HepG2 (cell line): Measurements from ENCODE around the gene INSYN2B. TPM values are rescaled to one million over a fixed set of nuclear protein-coding genes. Genes with fewer than 3 reads are reported as not detected.

Source experiments
- ATAC-seq: fragments of 200-7000 bp; cut with Tn5 transposase; 3 replicates; pipeline ENCODE4 v1.9.1; 2020; ENCODE audit warnings: mild to moderate bottlenecking, moderate library complexity
- BruUV-seq: library from RNA; stranded (reverse); fragments of 400-500 nt; replicated peaks from 2 replicates; lab custom pipeline; 2021; lab: Mats Ljungman, UMichigan
- CTCF ChIA-PET: fragments of 300-600 bp; formaldehyde crosslinking; extraction: SDS; loops from one replicate; lab custom pipeline; 2021; ENCODE audit warnings: low total read pairs, inconsistent platforms, low intra/inter-chr PET ratio; lab: Yijun Ruan, JAX
- POLR2A ChIA-PET: fragments of 350-600 bp; sonication (Branson Sonifier 250); formaldehyde crosslinking; loops from one replicate; lab custom pipeline; 2020; ENCODE audit warnings: antibody characterized with exemption, inconsistent platforms; lab: Yijun Ruan, JAX
- DNase-seq: peaks from one replicate; pipeline ENCODE4 v3.0.0-alpha.2; 2015; ENCODE audit warnings: low spot score
- FAIRE-seq: peaks from 3 replicates; lab custom pipeline; 2011; peaks lifted over from hg19 to GRCh38; lab: Jason Lieb, UNC
- H2AFZ ChIP-seq: one replicate; pipeline ENCODE4 v1.6.1; 2011; ENCODE audit warnings: low read length, inconsistent platforms
- H3K27ac ChIP-seq: fragments of 300-600 bp; 3 replicates; pipeline ENCODE4 v1.8.0; 2011; ENCODE audit warnings: mixed run types, mild to moderate bottlenecking, mixed read lengths, low read length, inconsistent platforms; ENCODE audit not compliant: insufficient read depth; ENCODE audit errors: extremely low read length
- H3K27me3 ChIP-seq, 2 experiments: fragments of 200-600 bp in 1 of 2; 2 replicates in 1 of 2; 3 replicates in 1 of 2; pipeline versions ENCODE4 v1.6.0 to v1.8.0; 2011; ENCODE audit warnings: low read length in 2 of 2, mild to moderate bottlenecking in 2 of 2, moderate library complexity in 2 of 2, inconsistent platforms in 1 of 2; ENCODE audit not compliant: insufficient read depth in 2 of 2, control insufficient read depth in 1 of 2
- H3K36me3 ChIP-seq, 2 experiments: fragments of 200-600 bp in 1 of 2; replicated peaks in 1 of 2; 2 replicates in 1 of 2; 3 replicates in 1 of 2; pipeline versions ENCODE4 v1.5.1 to v1.8.0; 2011; ENCODE audit warnings: low read length in 2 of 2, inconsistent platforms in 1 of 2; ENCODE audit not compliant: insufficient read depth in 2 of 2, control insufficient read depth in 1 of 2
- H3K4me1 ChIP-seq: 2 replicates; pipeline ENCODE4 v1.5.1; 2012; ENCODE audit warnings: low read length, inconsistent platforms; ENCODE audit not compliant: insufficient read depth
- H3K4me2 ChIP-seq: 2 replicates; pipeline ENCODE4 v1.6.0; 2011; ENCODE audit warnings: low read depth, low read length, inconsistent platforms
- H3K4me3 ChIP-seq, 3 experiments: fragments of 200-600 bp in 1 of 3; sonication (generic), shearing (Covaris generic) in 1 of 3; replicated peaks in 1 of 3; 2 replicates each; pipeline ENCODE4 v1.5.1; 2011 to 2016; ENCODE audit warnings: low read length in 3 of 3, inconsistent platforms in 2 of 3, low read depth in 2 of 3, mild to moderate bottlenecking in 2 of 3, control low read depth in 1 of 3, mixed read lengths in 1 of 3; ENCODE audit not compliant: insufficient read depth in 1 of 3
- H3K79me2 ChIP-seq: one replicate; pipeline ENCODE4 v1.6.1; 2011; ENCODE audit warnings: low read length, inconsistent platforms; ENCODE audit not compliant: insufficient read depth
- H3K9ac ChIP-seq: 2 replicates; pipeline ENCODE4 v1.6.0; 2011; ENCODE audit warnings: mild to moderate bottlenecking, low read depth, low read length, inconsistent platforms; ENCODE audit not compliant: insufficient read depth
- H3K9me3 ChIP-seq: 2 replicates; pipeline ENCODE4 v1.5.1; 2012; ENCODE audit warnings: mild to moderate bottlenecking, low read length
- H4K20me1 ChIP-seq: 2 replicates; pipeline ENCODE4 v1.6.0; 2011; ENCODE audit warnings: inconsistent platforms, mild to moderate bottlenecking, low read length, moderate library complexity; ENCODE audit not compliant: insufficient read depth
- ASH2L ChIP-seq: fragments of 300-600, 200-600 bp; sonication (generic); IDR thresholded peaks from 2 replicates; pipeline ENCODE4 v1.7.0; 2017; ENCODE audit warnings: low read depth, mild to moderate bottlenecking, moderate library complexity, mixed read lengths, low read length; ENCODE audit not compliant: insufficient read length
- BRD4 ChIP-seq: sonication (generic); formaldehyde crosslinking; IDR thresholded peaks from 2 replicates; pipeline ENCODE4 v1.4.0; 2020; ENCODE audit warnings: missing genetic modification reagents
- EEA1 ChIP-seq: sonication (generic); formaldehyde crosslinking; IDR thresholded peaks from 2 replicates; pipeline ENCODE4 v1.5.1; 2020; ENCODE audit warnings: mild to moderate bottlenecking, missing genetic modification reagents, borderline replicate concordance
- HOXA7 ChIP-seq: sonication (generic); formaldehyde crosslinking; IDR thresholded peaks from 2 replicates; pipeline ENCODE4 v1.8.1; 2022; ENCODE audit warnings: mild to moderate bottlenecking, missing genetic modification reagents, moderate library complexity
- KLF11 ChIP-seq: IDR thresholded peaks from 2 replicates; pipeline ENCODE4 v1.6.1; 2016; ENCODE audit warnings: missing compliant biosample characterization
- NONO ChIP-seq, 2 experiments: fragments of 450-650 bp in 1 of 2; sonication (generic) in 1 of 2; formaldehyde crosslinking in 1 of 2; IDR thresholded peaks in 1 of 2; conservative IDR thresholded peaks in 1 of 2; 2 replicates each; pipeline versions ENCODE4 v1.6.1 to v1.8.0; 2017 to 2022; ENCODE audit warnings: mild to moderate bottlenecking in 1 of 2, missing genetic modification reagents in 1 of 2, moderate library complexity in 1 of 2
- NPAS2 ChIP-seq: sonication (generic); formaldehyde crosslinking; IDR thresholded peaks from 2 replicates; pipeline ENCODE4 v1.8.0; 2022; ENCODE audit warnings: mild to moderate bottlenecking, missing genetic modification reagents, borderline replicate concordance
- REST ChIP-seq, 2 experiments: IDR thresholded peaks; 2 replicates each; pipeline ENCODE4 v1.6.1; 2011 to 2012; ENCODE audit warnings: low read length in 2 of 2, borderline replicate concordance in 1 of 2, low read depth in 1 of 2, mild to moderate bottlenecking in 1 of 2, moderate library complexity in 1 of 2
- SMARCE1 ChIP-seq: fragments of 450-650 bp; IDR thresholded peaks from 2 replicates; pipeline ENCODE4 v1.6.1; 2017; ENCODE audit warnings: borderline replicate concordance
- THYN1 ChIP-seq: sonication (generic); formaldehyde crosslinking; IDR thresholded peaks from 2 replicates; pipeline ENCODE4 v1.8.1; 2023; ENCODE audit warnings: low read depth, mild to moderate bottlenecking, moderate library complexity, missing genetic modification reagents, borderline replicate concordance
- ZNF672 ChIP-seq: sonication (generic); formaldehyde crosslinking; IDR thresholded peaks from 2 replicates; pipeline ENCODE4 v1.8.1; 2022; ENCODE audit warnings: missing genetic modification reagents
- ZNF841 ChIP-seq: sonication (generic); formaldehyde crosslinking; IDR thresholded peaks from 2 replicates; pipeline ENCODE4 v1.8.1; 2023; ENCODE audit warnings: missing genetic modification reagents, borderline replicate concordance
- ZSCAN9 ChIP-seq: IDR thresholded peaks from 2 replicates; pipeline ENCODE4 v1.6.1; 2016; ENCODE audit warnings: borderline replicate concordance
- WGBS: methylation state at CpG from one replicate; pipeline ENCODE4 v1.1.6; 2017; ENCODE audit warnings: low lambda C conversion rate; 5-methylcytosine and 5-hydroxymethylcytosine counted together
- in situ Hi-C: cut with HindIII; loops from 2 replicates; pipeline ENCODE4 v1.10.0; 2017; ENCODE audit warnings: low pct_unique_long_range_greater_than_20kb; ENCODE audit not compliant: extremely low pct_ligation_motif_present
- intact Hi-C: fragments of 100-400 bp; cut with micrococcal nuclease; formaldehyde crosslinking; loops from one replicate; pipeline ENCODE4 v1.10.0; 2022; ENCODE audit not compliant: unreplicated experiment
- polyA plus RNA-seq, 8 experiments: library from polyadenylated mRNA; depleted of rRNA in 3 of 8; stranded (reverse) in 7 of 8; unstranded in 1 of 8; fragments of >200 nt; fragmentation: Illumina TruSeq in 4 of 8; extraction: Trizol in 4 of 8; gene quantifications; 2 replicates each; pipeline versions ENCODE4 v1.2.1 to v1.2.3, GENCODE V29; 2011 to 2016; ENCODE audit warnings: low read depth in 4 of 8, missing spikeins in 1 of 8, mixed read lengths in 1 of 8; ENCODE audit not compliant: insufficient read depth in 1 of 8
- total RNA-seq, 5 experiments: library from RNA; depleted of rRNA; stranded (reverse); fragments of >200 nt; fragmentation: Illumina TruSeq; extraction: Trizol; gene quantifications; 2 replicates each; pipeline ENCODE4 v1.2.3, GENCODE V29; 2016; ENCODE audit warnings: low read depth in 1 of 5
- TF ChIP-seq, protein P1 (sequence below): sonication (generic); formaldehyde crosslinking; IDR thresholded peaks from 2 replicates; pipeline ENCODE4 v1.5.0; 2020; ENCODE audit warnings: missing genetic modification reagents, mild to moderate bottlenecking, borderline replicate concordance
- TF ChIP-seq, protein P2 (sequence below): sonication (generic); formaldehyde crosslinking; conservative IDR thresholded peaks from 2 replicates; pipeline ENCODE4 v1.8.1; 2023; ENCODE audit warnings: missing genetic modification reagents
- TF ChIP-seq, protein P3 (sequence below): sonication (generic); formaldehyde crosslinking; IDR thresholded peaks from 2 replicates; pipeline ENCODE4 v1.5.1; 2020; ENCODE audit warnings: missing genetic modification reagents, mild to moderate bottlenecking, borderline replicate concordance

INSYN2B gene
- total and polyA plus RNA-seq, 2 of the 13 experiments (the other 11 are each of a cell fraction or from before 2014, with no cell fraction given), result not detected

DNA sequence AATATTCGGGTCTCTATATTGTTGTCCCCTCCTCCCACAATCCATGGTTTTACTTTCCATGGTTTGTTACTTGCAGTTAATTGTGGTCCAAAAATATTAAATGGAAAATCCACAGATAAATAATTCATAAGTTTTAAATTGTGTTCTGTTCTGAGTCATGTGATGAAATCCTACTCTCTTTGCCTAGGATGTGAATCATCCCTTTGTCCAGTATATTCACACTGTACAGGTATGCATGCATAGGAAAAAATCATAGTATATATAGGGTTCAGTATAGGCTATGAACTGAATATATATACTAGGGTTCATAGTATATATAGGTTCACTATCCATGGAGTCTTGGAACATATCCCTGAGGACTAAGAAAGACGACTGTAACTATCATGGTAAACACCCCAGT is 19.6 kb downstream of the INSYN2B start:
- Histone ChIP-seq H3K9me3 (no peaks in the 10 kb centered on the region), H3K4me1 (no peaks in the 10 kb centered on the region), H3K79me2 (no peaks in the 10 kb centered on the region), H2AFZ (no peak overlapping the region), H3K27ac (no peak overlapping the region), H3K4me2 (no peak overlapping the region), H4K20me1 (no peaks in the 10 kb centered on the region), H3K27me3 (no peaks in the 10 kb centered on the region; a peak in 1 of 5 replicates), H3K4me3 (no peak overlapping the region), H3K9ac (no peak overlapping the region), H3K36me3 (no peaks in the 10 kb centered on the region)
- WGBS, result 0% methylated on average over 2 of the region's 2 CpGs
- in situ Hi-C loops, result no loop called here
- intact Hi-C loops, result no loop called here
- BruUV-seq, result no TSS peak
- ChIA-PET POLR2A (no interaction called here), CTCF (no interaction called here)
- DNase-seq (no peak), ATAC-seq (no peak), FAIRE-seq (no peak)
- TF ChIP-seq ZNF841 (CRISPR knock-in tag), result no peak
- no peak for TF ChIP-seq BRD4
- TF ChIP-seq, protein P1, sequence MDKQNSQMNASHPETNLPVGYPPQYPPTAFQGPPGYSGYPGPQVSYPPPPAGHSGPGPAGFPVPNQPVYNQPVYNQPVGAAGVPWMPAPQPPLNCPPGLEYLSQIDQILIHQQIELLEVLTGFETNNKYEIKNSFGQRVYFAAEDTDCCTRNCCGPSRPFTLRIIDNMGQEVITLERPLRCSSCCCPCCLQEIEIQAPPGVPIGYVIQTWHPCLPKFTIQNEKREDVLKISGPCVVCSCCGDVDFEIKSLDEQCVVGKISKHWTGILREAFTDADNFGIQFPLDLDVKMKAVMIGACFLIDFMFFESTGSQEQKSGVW (CRISPR knock-in tag), result no peak
- no peak for TF ChIP-seq NPAS2 (CRISPR knock-in tag)
- no peak for TF ChIP-seq HOXA7
- no peak for TF ChIP-seq REST (IDR thresholded peaks at IDR 0.05; ENCODE audit: borderline replicate concordance in 1 of 2, low read depth in 1 of 2, low read length in 2 of 2)
- TF ChIP-seq ZSCAN9, result no peak
- TF ChIP-seq, protein P2, sequence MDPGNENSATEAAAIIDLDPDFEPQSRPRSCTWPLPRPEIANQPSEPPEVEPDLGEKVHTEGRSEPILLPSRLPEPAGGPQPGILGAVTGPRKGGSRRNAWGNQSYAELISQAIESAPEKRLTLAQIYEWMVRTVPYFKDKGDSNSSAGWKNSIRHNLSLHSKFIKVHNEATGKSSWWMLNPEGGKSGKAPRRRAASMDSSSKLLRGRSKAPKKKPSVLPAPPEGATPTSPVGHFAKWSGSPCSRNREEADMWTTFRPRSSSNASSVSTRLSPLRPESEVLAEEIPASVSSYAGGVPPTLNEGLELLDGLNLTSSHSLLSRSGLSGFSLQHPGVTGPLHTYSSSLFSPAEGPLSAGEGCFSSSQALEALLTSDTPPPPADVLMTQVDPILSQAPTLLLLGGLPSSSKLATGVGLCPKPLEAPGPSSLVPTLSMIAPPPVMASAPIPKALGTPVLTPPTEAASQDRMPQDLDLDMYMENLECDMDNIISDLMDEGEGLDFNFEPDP (CRISPR knock-in tag), result no peak
- TF ChIP-seq ASH2L, result no peak
- no peak for TF ChIP-seq SMARCE1
- TF ChIP-seq EEA1, result no peak
- TF ChIP-seq NONO (IDR thresholded peaks at IDR 0.05), result no peak
- TF ChIP-seq NONO (CRISPR knock-in tag; conservative IDR thresholded peaks at IDR 0.05), result no peak
- TF ChIP-seq ZNF672 (CRISPR knock-in tag), result no peak
- no peak for TF ChIP-seq KLF11 (CRISPR knock-in tag)
- TF ChIP-seq THYN1 (CRISPR knock-in tag), result no peak
- TF ChIP-seq, protein P3, sequence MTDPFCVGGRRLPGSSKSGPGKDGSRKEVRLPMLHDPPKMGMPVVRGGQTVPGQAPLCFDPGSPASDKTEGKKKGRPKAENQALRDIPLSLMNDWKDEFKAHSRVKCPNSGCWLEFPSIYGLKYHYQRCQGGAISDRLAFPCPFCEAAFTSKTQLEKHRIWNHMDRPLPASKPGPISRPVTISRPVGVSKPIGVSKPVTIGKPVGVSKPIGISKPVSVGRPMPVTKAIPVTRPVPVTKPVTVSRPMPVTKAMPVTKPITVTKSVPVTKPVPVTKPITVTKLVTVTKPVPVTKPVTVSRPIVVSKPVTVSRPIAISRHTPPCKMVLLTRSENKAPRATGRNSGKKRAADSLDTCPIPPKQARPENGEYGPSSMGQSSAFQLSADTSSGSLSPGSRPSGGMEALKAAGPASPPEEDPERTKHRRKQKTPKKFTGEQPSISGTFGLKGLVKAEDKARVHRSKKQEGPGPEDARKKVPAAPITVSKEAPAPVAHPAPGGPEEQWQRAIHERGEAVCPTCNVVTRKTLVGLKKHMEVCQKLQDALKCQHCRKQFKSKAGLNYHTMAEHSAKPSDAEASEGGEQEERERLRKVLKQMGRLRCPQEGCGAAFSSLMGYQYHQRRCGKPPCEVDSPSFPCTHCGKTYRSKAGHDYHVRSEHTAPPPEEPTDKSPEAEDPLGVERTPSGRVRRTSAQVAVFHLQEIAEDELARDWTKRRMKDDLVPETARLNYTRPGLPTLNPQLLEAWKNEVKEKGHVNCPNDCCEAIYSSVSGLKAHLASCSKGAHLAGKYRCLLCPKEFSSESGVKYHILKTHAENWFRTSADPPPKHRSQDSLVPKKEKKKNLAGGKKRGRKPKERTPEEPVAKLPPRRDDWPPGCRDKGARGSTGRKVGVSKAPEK (CRISPR knock-in tag), result no peak
